K562 (cell line): ENCODE data around the gene CCNY. TPM values are rescaled to one million over a fixed set of nuclear protein-coding genes. Genes with fewer than 3 reads are reported as not detected.

ENCODE experiments used
- ATAC-seq: fragments of 200-7000 bp; cut with Tn5 transposase; 3 replicates; pipeline ENCODE4 v1.9.1; 2020; ENCODE audit warnings: moderate library complexity
- BruUV-seq: library from RNA; stranded (reverse); fragments of 400-500 nt; replicated peaks from 2 replicates; lab custom pipeline; 2021; lab: Mats Ljungman, UMichigan
- CTCF ChIA-PET: fragments of 300-600 bp; formaldehyde crosslinking; extraction: SDS; loops from one replicate; lab custom pipeline; 2021; ENCODE audit warnings: low intra/inter-chr PET ratio; lab: Yijun Ruan, JAX
- POLR2A ChIA-PET: fragments of 300-600, 350-650 bp; sonication (Branson Sonifier 250); formaldehyde crosslinking; extraction: SDS; loops from one replicate; lab custom pipeline; 2021; ENCODE audit warnings: antibody characterized with exemption, inconsistent platforms; lab: Yijun Ruan, JAX
- DNase-seq, 4 experiments: peaks; one replicate each; pipeline versions ENCODE4 v3.0.0 to v3.0.0-alpha.2; 2011 to 2018; ENCODE audit warnings: low spot score in 3 of 4, mixed read lengths in 3 of 4; ENCODE audit errors: extremely low read depth in 1 of 4
- FAIRE-seq: peaks from 2 replicates; lab custom pipeline; 2011; peaks lifted over from hg19 to GRCh38; lab: Jason Lieb, UNC
- H2AFZ ChIP-seq: 2 replicates; pipeline ENCODE4 v1.6.0; 2011; ENCODE audit warnings: low read depth, low read length, control low read depth, inconsistent platforms
- H3K27ac ChIP-seq: fragments of 200-600 bp; 3 replicates; pipeline ENCODE4 v1.8.0; 2011; ENCODE audit warnings: low read depth, mild to moderate bottlenecking, control low read depth, inconsistent platforms, low read length, moderate library complexity, mixed read lengths; ENCODE audit errors: extremely low read depth
- H3K27me3 ChIP-seq, 2 experiments: fragments of 300-600 bp in 1 of 2; 2 replicates in 1 of 2; 3 replicates in 1 of 2; pipeline versions ENCODE4 v1.6.0 to v1.8.0; 2011; ENCODE audit warnings: inconsistent platforms in 2 of 2, low read length in 2 of 2, mild to moderate bottlenecking in 1 of 2, mixed read lengths in 1 of 2, moderate library complexity in 1 of 2; ENCODE audit not compliant: control insufficient read depth in 2 of 2, insufficient read depth in 2 of 2
- H3K36me3 ChIP-seq: fragments of 300-600 bp; 3 replicates; pipeline ENCODE4 v1.8.0; 2011; ENCODE audit warnings: mild to moderate bottlenecking, low read length, inconsistent platforms; ENCODE audit not compliant: control insufficient read depth, insufficient read depth
- H3K4me1 ChIP-seq, 2 experiments: fragments of 200-600 bp in 1 of 2; replicated peaks in 1 of 2; 2 replicates in 1 of 2; 3 replicates in 1 of 2; pipeline versions ENCODE4 v1.5.1 to v1.8.0; 2011; ENCODE audit warnings: inconsistent platforms in 2 of 2, low read length in 2 of 2, mild to moderate bottlenecking in 1 of 2, mixed read lengths in 1 of 2, moderate library complexity in 1 of 2; ENCODE audit not compliant: control insufficient read depth in 2 of 2, insufficient read depth in 2 of 2
- H3K4me2 ChIP-seq: 2 replicates; pipeline ENCODE4 v1.6.1; 2011; ENCODE audit warnings: low read length, control low read depth, inconsistent platforms, mixed read lengths; ENCODE audit not compliant: insufficient read depth
- H3K4me3 ChIP-seq: fragments of 200-600 bp; sonication (generic), shearing (Covaris generic); 2 replicates; pipeline ENCODE4 v1.5.1; 2016; ENCODE audit warnings: control low read depth, inconsistent platforms
- H3K79me2 ChIP-seq: fragments of 200-600 bp; 3 replicates; pipeline ENCODE4 v1.8.0; 2011; ENCODE audit warnings: low read length, inconsistent platforms; ENCODE audit not compliant: control insufficient read depth, insufficient read depth
- H3K9ac ChIP-seq, 2 experiments: 2 replicates each; pipeline versions ENCODE4 v1.6.0 to v1.6.1; 2011; ENCODE audit warnings: low read depth in 2 of 2, low read length in 2 of 2, control low read depth in 1 of 2, inconsistent platforms in 1 of 2, mild to moderate bottlenecking in 1 of 2, mixed read lengths in 1 of 2; ENCODE audit not compliant: insufficient read depth in 1 of 2
- H3K9me1 ChIP-seq: one replicate; pipeline ENCODE4 v1.6.0; 2011; ENCODE audit warnings: inconsistent platforms, mild to moderate bottlenecking, low read length, moderate library complexity; ENCODE audit not compliant: control insufficient read depth, insufficient read depth
- H3K9me3 ChIP-seq: replicated peaks from 2 replicates; pipeline ENCODE4 v1.5.1; 2011; ENCODE audit warnings: low read depth, low read length, inconsistent platforms; ENCODE audit not compliant: control insufficient read depth, insufficient read depth
- H4K20me1 ChIP-seq: replicated peaks from 2 replicates; pipeline ENCODE4 v1.6.1; 2011; ENCODE audit warnings: low read length, inconsistent platforms, mixed read lengths; ENCODE audit not compliant: control insufficient read depth, insufficient read depth
- FOSL1 ChIP-seq: fragments of 200-800 bp; sonication (Bioruptor generic); conservative IDR thresholded peaks from 2 replicates; pipeline ENCODE4 v1.6.1; 2016; ENCODE audit warnings: missing genetic modification characterization, missing compliant biosample characterization
- HMBOX1 ChIP-seq: sonication (generic); IDR thresholded peaks from 2 replicates; pipeline ENCODE4 v1.6.1; 2016
- HOMEZ ChIP-seq: fragments of 250-450 bp; sonication (Bioruptor Pico); IDR thresholded peaks from 2 replicates; pipeline ENCODE4 v1.4.0; 2020; ENCODE audit warnings: mild to moderate bottlenecking, moderate library complexity
- NCOA6 ChIP-seq: fragments of 450-650 bp; IDR thresholded peaks from 2 replicates; pipeline ENCODE4 v1.6.1; 2017; ENCODE audit warnings: mild to moderate bottlenecking
- TAF9B ChIP-seq: fragments of 450-650 bp; IDR thresholded peaks from 2 replicates; pipeline ENCODE4 v1.6.1; 2018; ENCODE audit warnings: mild to moderate bottlenecking; ENCODE audit not compliant: partially characterized antibody
- ZNF41 ChIP-seq: fragments of 250-450 bp; sonication (Bioruptor Pico); conservative IDR thresholded peaks from 2 replicates; pipeline ENCODE4 v1.4.0; 2020; ENCODE audit warnings: mild to moderate bottlenecking
- WGBS: fragments of 100-300 bp; shearing (Covaris generic); methylation state at CpG from one replicate; pipeline ENCODE4 v1.1.6; 2016; ENCODE audit warnings: low coverage, mixed read lengths; ENCODE audit not compliant: insufficient coverage; ENCODE audit errors: missing lambda C conversion rate; 5-methylcytosine and 5-hydroxymethylcytosine counted together
- in situ Hi-C: fragments of 300-500 bp; cut with MboI; formaldehyde crosslinking; loops from 4 replicates; pipeline ENCODE4 v1.15.0; 2018; ENCODE audit warnings: inconsistent platforms, mixed read lengths
- intact Hi-C: fragments of 100-400 bp; cut with micrococcal nuclease; formaldehyde crosslinking; loops from 2 replicates; pipeline ENCODE4 v1.14.2; 2022
- polyA plus RNA-seq, 8 experiments: library from polyadenylated mRNA; depleted of rRNA in 4 of 8; stranded (reverse) in 5 of 8; unstranded in 3 of 8; fragments of >200 nt; fragmentation: Nextera tagmentation in 2 of 8; fragmentation: Illumina TruSeq in 1 of 8; extraction: Ambion mirVana in 2 of 8; extraction: Trizol in 1 of 8; gene quantifications; 2 replicates each; pipeline versions ENCODE4 v1.2.1 to v1.2.3, GENCODE V29; 2011 to 2014; ENCODE audit warnings: inconsistent platforms in 1 of 8, missing spikeins in 1 of 8
- total RNA-seq, 7 experiments: library from RNA; depleted of rRNA in 6 of 7; stranded (reverse); fragments of >200 nt in 6 of 7; fragmentation: Illumina TruSeq in 2 of 7; extraction: Trizol in 2 of 7; gene quantifications; 2 replicates each; pipeline versions ENCODE4 v1.2.1 to v1.2.3, GENCODE V29; 2011 to 2021; ENCODE audit warnings: low replicate concordance in 1 of 7

Gene CCNY
- total and polyA plus RNA-seq, 9 of the 15 experiments (the other 6 are each of a cell fraction or from before 2014, with no cell fraction given) = 8.4 to 109 (median 38.6) TPM

DNA sequence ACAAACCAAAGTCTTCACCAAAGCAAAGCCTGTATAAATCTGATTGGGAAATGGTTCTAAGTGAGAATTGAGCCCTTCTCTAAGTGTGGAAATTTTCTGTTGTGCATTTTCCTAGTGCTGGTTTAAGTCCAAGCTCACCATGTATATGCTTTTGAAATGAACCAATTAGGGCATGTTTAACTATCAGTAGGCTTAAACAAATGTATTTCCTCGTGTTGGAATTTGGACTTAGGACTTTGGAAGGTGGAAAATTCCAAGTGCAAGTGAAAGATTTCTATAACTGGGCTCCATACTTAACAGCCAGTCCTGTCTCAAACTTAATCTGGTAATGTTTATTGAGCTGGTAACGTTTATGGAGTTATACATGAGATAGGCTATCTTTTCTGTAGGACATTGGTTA lies 28.5 kb downstream of the CCNY start:
- no peak for FAIRE-seq
- peaks cover 20 to 28% of the 10 kb centered on the region in 2 experiments for H3K4me1 ChIP-seq
- TF ChIP-seq HMBOX1 (peak; percentile 79), NCOA6 (no peak), HOMEZ (no peak), FOSL1 (tag) (no peak), ZNF41 (CRISPR knock-in tag) (no peak), TAF9B (no peak)
- BruUV-seq = no TSS peak
- H3K9ac ChIP-seq = no peak overlapping the region
- POLR2A ChIA-PET = interaction anchor here (0.5 to 4.6 kb wide), 3 partner anchors 13 to 41 kb away, joined by 3 to 35 read pairs (median 3); no protein-coding TSS in a partner anchor
- CTCF ChIA-PET = no interaction called here
- no peak overlapping the region for H2AFZ ChIP-seq
- H3K79me2 ChIP-seq = peaks cover 100% of the 10 kb centered on the region
- H3K27ac ChIP-seq = no peak overlapping the region
- H3K4me2 ChIP-seq = no peak overlapping the region
- H3K27me3 ChIP-seq = no peaks in the 10 kb centered on the region
- H3K4me3 ChIP-seq = no peak overlapping the region
- no peak for DNase-seq
- ATAC-seq = no peak
- H4K20me1 ChIP-seq = peaks cover 12% of the 10 kb centered on the region
- in situ Hi-C loops = no loop called here
- intact Hi-C loops = no loop called here
- H3K9me3 ChIP-seq = no peaks in the 10 kb centered on the region
- H3K9me1 ChIP-seq = no peaks in the 10 kb centered on the region
- peaks cover 1% of the 10 kb centered on the region; the same call in 1 of the 3 replicates for H3K36me3 ChIP-seq
- 2% methylated on average over 2 of the region's 2 CpGs for WGBS
